Esophagus squamous epithelium (tissue), 4 donors: ENCODE results near the gene SPIB.

Source experiments
- POLR2A ChIP-seq, 4 donors: fragments of 450-650 bp; IDR thresholded peaks; one replicate each; pipeline ENCODE4 v1.6.1; 2017; ENCODE audit warnings: antibody characterized with exemption in 4 of 4, mild to moderate bottlenecking in 4 of 4, moderate library complexity in 3 of 4
- TF ChIP-seq, protein P1 (sequence below), 6 experiments: fragments of 450-650 bp in 4 of 6; fragments of 200-600 bp in 2 of 6; sonication (generic) in 2 of 6; IDR thresholded peaks; one replicate each; pipeline ENCODE4 v1.5.1; 2016 to 2019; ENCODE audit warnings: antibody characterized with exemption in 6 of 6, mild to moderate bottlenecking in 4 of 6, moderate library complexity in 4 of 6

DNA sequence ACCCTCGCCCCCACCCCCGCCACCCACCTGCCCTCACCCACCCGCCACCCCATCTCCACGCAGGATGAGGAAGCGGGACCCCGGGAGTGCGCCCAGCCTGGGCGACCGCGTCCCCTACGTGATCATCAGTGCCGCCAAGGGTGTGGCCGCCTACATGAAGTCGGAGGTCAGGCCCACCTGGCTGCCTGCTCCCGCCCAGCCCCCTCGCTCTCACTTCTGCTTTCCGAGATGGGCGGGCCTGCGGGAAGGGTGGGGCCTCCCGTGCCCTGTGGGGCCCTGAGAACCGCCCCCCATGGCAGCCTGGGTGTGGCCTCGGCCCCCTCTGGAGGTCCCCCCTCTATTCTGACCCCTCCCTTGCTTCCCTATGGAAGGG is 3.1 kb upstream of the SPIB start:
- TF ChIP-seq, protein P1, sequence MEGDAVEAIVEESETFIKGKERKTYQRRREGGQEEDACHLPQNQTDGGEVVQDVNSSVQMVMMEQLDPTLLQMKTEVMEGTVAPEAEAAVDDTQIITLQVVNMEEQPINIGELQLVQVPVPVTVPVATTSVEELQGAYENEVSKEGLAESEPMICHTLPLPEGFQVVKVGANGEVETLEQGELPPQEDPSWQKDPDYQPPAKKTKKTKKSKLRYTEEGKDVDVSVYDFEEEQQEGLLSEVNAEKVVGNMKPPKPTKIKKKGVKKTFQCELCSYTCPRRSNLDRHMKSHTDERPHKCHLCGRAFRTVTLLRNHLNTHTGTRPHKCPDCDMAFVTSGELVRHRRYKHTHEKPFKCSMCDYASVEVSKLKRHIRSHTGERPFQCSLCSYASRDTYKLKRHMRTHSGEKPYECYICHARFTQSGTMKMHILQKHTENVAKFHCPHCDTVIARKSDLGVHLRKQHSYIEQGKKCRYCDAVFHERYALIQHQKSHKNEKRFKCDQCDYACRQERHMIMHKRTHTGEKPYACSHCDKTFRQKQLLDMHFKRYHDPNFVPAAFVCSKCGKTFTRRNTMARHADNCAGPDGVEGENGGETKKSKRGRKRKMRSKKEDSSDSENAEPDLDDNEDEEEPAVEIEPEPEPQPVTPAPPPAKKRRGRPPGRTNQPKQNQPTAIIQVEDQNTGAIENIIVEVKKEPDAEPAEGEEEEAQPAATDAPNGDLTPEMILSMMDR (IDR thresholded peaks at IDR 0.05): no peak
- no peak for TF ChIP-seq POLR2A (IDR thresholded peaks at IDR 0.05)
